OCI-LY1 (cell line): ENCODE data around the gene C1QTNF3.

Source experiments
- EZH2 ChIP-seq: fragments of 200-600 bp; sonication (generic), shearing (Covaris generic); IDR thresholded peaks from 2 replicates; pipeline ENCODE4 v1.8.0; 2017; ENCODE audit warnings: borderline replicate concordance, mixed run types, mild to moderate bottlenecking, antibody characterized with exemption, low read length, moderate library complexity, mixed read lengths
- TF ChIP-seq, protein P1 (sequence below): fragments of 200-600 bp; sonication (generic), shearing (Covaris generic); IDR thresholded peaks from 2 replicates; pipeline ENCODE4 v1.5.1; 2017; ENCODE audit warnings: mild to moderate bottlenecking, antibody characterized with exemption, low read length, moderate library complexity, mixed read lengths

GRCh38 chr5:33968211-33969005 is 74.6 kb downstream of the C1QTNF3 start:
- TF ChIP-seq, protein P1, sequence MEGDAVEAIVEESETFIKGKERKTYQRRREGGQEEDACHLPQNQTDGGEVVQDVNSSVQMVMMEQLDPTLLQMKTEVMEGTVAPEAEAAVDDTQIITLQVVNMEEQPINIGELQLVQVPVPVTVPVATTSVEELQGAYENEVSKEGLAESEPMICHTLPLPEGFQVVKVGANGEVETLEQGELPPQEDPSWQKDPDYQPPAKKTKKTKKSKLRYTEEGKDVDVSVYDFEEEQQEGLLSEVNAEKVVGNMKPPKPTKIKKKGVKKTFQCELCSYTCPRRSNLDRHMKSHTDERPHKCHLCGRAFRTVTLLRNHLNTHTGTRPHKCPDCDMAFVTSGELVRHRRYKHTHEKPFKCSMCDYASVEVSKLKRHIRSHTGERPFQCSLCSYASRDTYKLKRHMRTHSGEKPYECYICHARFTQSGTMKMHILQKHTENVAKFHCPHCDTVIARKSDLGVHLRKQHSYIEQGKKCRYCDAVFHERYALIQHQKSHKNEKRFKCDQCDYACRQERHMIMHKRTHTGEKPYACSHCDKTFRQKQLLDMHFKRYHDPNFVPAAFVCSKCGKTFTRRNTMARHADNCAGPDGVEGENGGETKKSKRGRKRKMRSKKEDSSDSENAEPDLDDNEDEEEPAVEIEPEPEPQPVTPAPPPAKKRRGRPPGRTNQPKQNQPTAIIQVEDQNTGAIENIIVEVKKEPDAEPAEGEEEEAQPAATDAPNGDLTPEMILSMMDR: no peak
- TF ChIP-seq EZH2: no peak
